Stomach (tissue), 9 donors: Measurements from ENCODE around the gene ADORA2B. TPM values are rescaled to one million over a fixed set of nuclear protein-coding genes. Genes with fewer than 3 reads are reported as not detected.
"Not testable (repeated sequence)": the region's sequence is repeated elsewhere in the genome, so short reads cannot be mapped to it uniquely, and the experiment has no call there.

Experiments
- DNase-seq, 2 donors: peaks; one replicate each; pipeline versions ENCODE4 v3.0.0 to v3.0.0-alpha.2; 2013 to 2019
- H3K27ac ChIP-seq, 5 donors: fragments of 200-600 bp in 4 of 5; sonication (generic) in 4 of 5; one replicate each; pipeline ENCODE4 v1.5.1; 2013 to 2019; ENCODE audit warnings: mild to moderate bottlenecking in 1 of 5, moderate library complexity in 1 of 5
- H3K27me3 ChIP-seq, 3 donors: fragments of 200-600 bp; sonication (generic); one replicate each; pipeline ENCODE4 v1.5.1; 2017 to 2019; ENCODE audit warnings: mixed run types in 1 of 3
- H3K36me3 ChIP-seq, 4 donors: fragments of 200-600 bp; sonication (generic); 1 replicate in 3 of 4; 2 replicates in 1 of 4; pipeline ENCODE4 v1.5.1; 2016 to 2019
- H3K4me1 ChIP-seq, 4 donors: fragments of 200-600 bp; sonication (generic); one replicate each; pipeline ENCODE4 v1.5.1; 2016 to 2019
- H3K4me3 ChIP-seq, 4 donors: fragments of 200-600 bp; sonication (generic) in 3 of 4; one replicate each; pipeline ENCODE4 v1.5.1; 2016 to 2019; ENCODE audit warnings: mild to moderate bottlenecking in 1 of 4
- H3K9me3 ChIP-seq, 4 donors: fragments of 200-600 bp; sonication (generic); one replicate each; pipeline ENCODE4 v1.5.1; 2016 to 2019
- CTCF ChIP-seq, 7 experiments: fragments of 450-650 bp in 4 of 7; fragments of 200-600 bp in 3 of 7; sonication (generic) in 3 of 7; IDR thresholded peaks; one replicate each; pipeline ENCODE4 v1.5.1; 2016 to 2019; ENCODE audit warnings: antibody characterized with exemption in 7 of 7, control low read depth in 2 of 7, mild to moderate bottlenecking in 1 of 7
- EP300 ChIP-seq: sonication (generic); formaldehyde crosslinking; IDR thresholded peaks from one replicate; pipeline ENCODE4 v1.6.1; 2017; ENCODE audit warnings: antibody characterized with exemption
- POLR2A ChIP-seq, 4 donors: fragments of 450-650 bp; IDR thresholded peaks; one replicate each; pipeline ENCODE4 v1.6.1; 2016; ENCODE audit warnings: antibody characterized with exemption in 4 of 4, control low read depth in 2 of 4, mild to moderate bottlenecking in 1 of 4, moderate library complexity in 1 of 4
- POLR2AphosphoS5 ChIP-seq, 3 donors: sonication (generic); formaldehyde crosslinking; IDR thresholded peaks; one replicate each; pipeline ENCODE4 v1.6.1; 2016; ENCODE audit warnings: antibody characterized with exemption in 3 of 3
- WGBS, 5 donors: extraction: QIAGEN DNeasy Blood & Tissue Kit in 3 of 5; methylation state at CpG; one replicate each; pipeline versions ENCODE4 v1.1.5 to v1.1.7; 2013 to 2018; 5-methylcytosine and 5-hydroxymethylcytosine counted together
- intact Hi-C: fragments of 100-400 bp; cut with DNase I; formaldehyde crosslinking; loops from one replicate; pipeline ENCODE4 v1.15.1; 2023; ENCODE audit warnings: low total_unique reads
- polyA plus RNA-seq, 3 donors: library from polyadenylated mRNA; stranded (reverse); fragments of 200-250 nt; gene quantifications; one replicate each; pipeline ENCODE4 v1.2.3, GENCODE V29; 2013
- total RNA-seq, 5 donors: library from RNA; depleted of rRNA; stranded (reverse); fragments of >200 nt; gene quantifications; one replicate each; pipeline versions ENCODE4 v1.1.0 to v1.2.3, GENCODE V29; 2014 to 2016
- donor health status: healthy with polysubstance abuse.
- donor health status: Bipolar disorder and iron deficiency.
- donor health status: healthy.

ADORA2B gene
- total and polyA plus RNA-seq, 8 donors, result 0.25 to 18.8 (median 2.1) TPM; not detected in 2

GRCh38 chr17:15900871-15901270 lies 44.1 kb upstream of the ADORA2B start:
- TF ChIP-seq POLR2AphosphoS5 (IDR thresholded peaks at IDR 0.05) (no peak), EP300 (no peak), CTCF (IDR thresholded peaks at IDR 0.05) (no peak)
- Histone ChIP-seq H3K4me3 (no peak overlapping the region), H3K27ac (no peak overlapping the region), H3K4me1 (no peaks in the 10 kb centered on the region), H3K36me3 (no peaks in the 10 kb centered on the region), H3K9me3 (no peaks in the 10 kb centered on the region), H3K27me3 (no peaks in the 10 kb centered on the region)
- intact Hi-C loops, result no loop called here
- WGBS, 5 donors, result 70 to 81% (median 79%) methylated on average over 6 to 7 of the region's 7 CpGs
- DNase-seq, result no peak

- H3K4me1 ChIP-seq, H3K36me3 ChIP-seq, H3K27ac ChIP-seq, H3K9me3 ChIP-seq, H3K4me3 ChIP-seq, H3K27me3 ChIP-seq, DNase-seq, intact Hi-C loops: not testable (repeated sequence)
- 86 to 94% (median 92%) methylated on average over 8 of the region's 8 CpGs for WGBS, 5 donors
These were observed 39.7 kb upstream of the ADORA2B start for GRCh38 chr17:15905236-15905635.

- intact Hi-C loops, result no loop called here
- WGBS, 5 donors, result 80 to 89% (median 83%) methylated on average over 2 of the region's 2 CpGs
- TF ChIP-seq POLR2A (IDR thresholded peaks at IDR 0.05), result no peak
- no peak for TF ChIP-seq POLR2AphosphoS5 (IDR thresholded peaks at IDR 0.05)
- no peak for TF ChIP-seq CTCF (IDR thresholded peaks at IDR 0.05)
- TF ChIP-seq EP300, result no peak
- H3K27me3 ChIP-seq, result no peaks in the 10 kb centered on the region
- no peak overlapping the region for H3K27ac ChIP-seq
- no peaks in the 10 kb centered on the region for H3K36me3 ChIP-seq
- no peaks in the 10 kb centered on the region for H3K4me1 ChIP-seq
- no peak overlapping the region for H3K4me3 ChIP-seq
- H3K9me3 ChIP-seq, result no peaks in the 10 kb centered on the region
- no peak for DNase-seq
These were observed 37.6 kb upstream of the ADORA2B start for GRCh38 chr17:15907290-15907689.

- no peak for DNase-seq
- no peak overlapping the region for H3K27ac ChIP-seq
- H3K36me3 ChIP-seq, result no peaks in the 10 kb centered on the region
- H3K27me3 ChIP-seq, result no peaks in the 10 kb centered on the region
- 85 to 97% (median 92%) methylated on average over 4 of the region's 4 CpGs for WGBS, 5 donors
- no peak overlapping the region for H3K4me3 ChIP-seq
- H3K9me3 ChIP-seq, result no peaks in the 10 kb centered on the region
- no peak for TF ChIP-seq POLR2AphosphoS5 (IDR thresholded peaks at IDR 0.05)
- no peak for TF ChIP-seq CTCF (IDR thresholded peaks at IDR 0.05)
- no peak for TF ChIP-seq EP300
- no peak for TF ChIP-seq POLR2A (IDR thresholded peaks at IDR 0.05)
- peaks cover 0 to 2% (median 0%) of the 10 kb centered on the region in 4 donors for H3K4me1 ChIP-seq
- intact Hi-C loops, result no loop called here
These were observed 36.6 kb upstream of the ADORA2B start for GRCh38 chr17:15908378-15908777.

- H3K27me3 ChIP-seq, result no peaks in the 10 kb centered on the region
These were observed 35.4 kb upstream of the ADORA2B start for GRCh38 chr17:15909481-15909991.

More at GRCh38 chr17:15909481-15909991, 35.4 kb upstream of the ADORA2B start:
- H3K4me3 ChIP-seq, result no peak overlapping the region
- TF ChIP-seq CTCF (IDR thresholded peaks at IDR 0.05) (no peak), POLR2A (IDR thresholded peaks at IDR 0.05) (no peak), POLR2AphosphoS5 (IDR thresholded peaks at IDR 0.05) (no peak), EP300 (no peak)
- WGBS, 5 donors, result 63 to 88% (median 72%) methylated on average over 7 to 9 of the region's 9 CpGs
- H3K27ac ChIP-seq, result no peak overlapping the region
- peak in 1 of 2 donors; percentile 20 for DNase-seq
- intact Hi-C loops, result no loop called here
- H3K9me3 ChIP-seq, result no peaks in the 10 kb centered on the region
- no peaks in the 10 kb centered on the region for H3K36me3 ChIP-seq
- peaks cover 0 to 8% (median 0%) of the 10 kb centered on the region in 4 donors for H3K4me1 ChIP-seq
